MM.1S (cell line): ENCODE measurements around the gene HECTD2.

Source experiments
- CTCF ChIP-seq: fragments of 300-600 bp; sonication (generic); IDR thresholded peaks from 2 replicates; pipeline ENCODE4 v1.5.1; 2016; ENCODE audit warnings: antibody characterized with exemption, low read length, mixed read lengths
- EZH2 ChIP-seq: fragments of 300-600 bp; sonication (generic); optimal IDR thresholded peaks from 2 replicates; pipeline ENCODE3; 2017; ENCODE audit warnings: low read depth, mild to moderate bottlenecking, antibody characterized with exemption, low read length, mixed read lengths

- TF ChIP-seq EZH2 (no peak), CTCF (no peak)
Measured at GRCh38 chr10:91411621-91412020, 1.5 kb downstream of the HECTD2 start.
